ENCODE measurements around the gene ZNF502. TPM values are rescaled to one million over a fixed set of nuclear protein-coding genes. Genes with fewer than 3 reads are reported as not detected.

The ZNF502 gene
- total and polyA plus RNA-seq, 2 experiments from 2014 or later, result 2.9 to 3.2 TPM

GRCh38 chr3:44762690-44763089 lies 50.2 kb downstream of the ZNF502 start:
- Histone ChIP-seq H4K20me1 (replicated peaks; ENCODE audit: insufficient read depth) (0 out of 2 replicates have a peak, but pooled peaks cover 4% of the 10 kb centered on the region), H3K4me2 (peak overlapping the region; percentile 90), H3K79me2 (replicated peaks; ENCODE audit: insufficient read depth) (peaks cover 91% of the 10 kb centered on the region), H3F3A (replicated peaks; ENCODE audit: low read depth) (no peaks in the 10 kb centered on the region; the same call in 1 of the 2 replicates), H3K4me1 (ENCODE audit: insufficient read depth) (no peaks in the 10 kb centered on the region; the same call in 1 of the 2 replicates), H3K27me3 (ENCODE audit: insufficient read depth) (no peaks in the 10 kb centered on the region), H3K27ac (ENCODE audit: low read depth) (peak overlapping the region; percentile 98), H3K9me2 (ENCODE audit: insufficient read depth) (peaks cover 4% of the 10 kb centered on the region; the same call in 1 of the 2 replicates), H3K4me3 (peak overlapping the region; percentile 92), H3K36me3 (ENCODE audit: insufficient read depth) (peaks cover 24% of the 10 kb centered on the region), H2AFZ (no peak overlapping the region; the same call in 1 of the 2 replicates)
- Mint-ChIP-seq H3K36me3 (ENCODE audit: low read depth) (peaks cover 78% of the 10 kb centered on the region), H3K27me3 (ENCODE audit: insufficient read depth, low read depth, poor library complexity) (peaks cover 8% of the 10 kb centered on the region), H3K9me3 (peaks cover 62% of the 10 kb centered on the region), H3K4me1 (peaks cover 3% of the 10 kb centered on the region; the same call in 2 of the 3 replicates), H3K27ac (peak overlapping the region; percentile 100), H3K4me3 (peak overlapping the region; percentile 93)
- no peak for TF ChIP-seq ETS1 (IDR thresholded peaks at IDR 0.05)
- no peak for TF ChIP-seq CTCF (conservative IDR thresholded peaks at IDR 0.05; ENCODE audit: low read depth in 2 of 2)
- no peak for TF ChIP-seq EZH2phosphoT487 (IDR thresholded peaks at IDR 0.05; ENCODE audit: unreplicated experiment)
- no peak for TF ChIP-seq POLR2AphosphoS5 (IDR thresholded peaks at IDR 0.05; ENCODE audit: low read depth)
- TF ChIP-seq JUNB (IDR thresholded peaks at IDR 0.05; ENCODE audit: unreplicated experiment), result no peak
- no peak for TF ChIP-seq ZNF114 (CRISPR knock-in tag; IDR thresholded peaks at IDR 0.05)
- no peak for TF ChIP-seq NANOG (IDR thresholded peaks at IDR 0.05; ENCODE audit: borderline replicate concordance)
- TF ChIP-seq EZH2 (IDR thresholded peaks at IDR 0.05; ENCODE audit: low read depth, unreplicated experiment), result no peak
- no peak for TF ChIP-seq REST (IDR thresholded peaks at IDR 0.05; ENCODE audit: unreplicated experiment)
- no peak for TF ChIP-seq ZNF331 (CRISPR knock-in tag; IDR thresholded peaks at IDR 0.05; ENCODE audit: low read depth)
- TF ChIP-seq STAT1 (IDR thresholded peaks at IDR 0.05; ENCODE audit: unreplicated experiment), result no peak
- TF ChIP-seq ZNF462 (CRISPR knock-in tag; IDR thresholded peaks at IDR 0.05), result no peak
- no peak for TF ChIP-seq CREB1 (CRISPR knock-in tag; IDR thresholded peaks at IDR 0.05; ENCODE audit: low read depth)
- ATAC-seq, result no peak
- no peak for DNase-seq (ENCODE audit: low spot score)
